Measurements from ENCODE around the gene LHX2.

Gene LHX2

DNA sequence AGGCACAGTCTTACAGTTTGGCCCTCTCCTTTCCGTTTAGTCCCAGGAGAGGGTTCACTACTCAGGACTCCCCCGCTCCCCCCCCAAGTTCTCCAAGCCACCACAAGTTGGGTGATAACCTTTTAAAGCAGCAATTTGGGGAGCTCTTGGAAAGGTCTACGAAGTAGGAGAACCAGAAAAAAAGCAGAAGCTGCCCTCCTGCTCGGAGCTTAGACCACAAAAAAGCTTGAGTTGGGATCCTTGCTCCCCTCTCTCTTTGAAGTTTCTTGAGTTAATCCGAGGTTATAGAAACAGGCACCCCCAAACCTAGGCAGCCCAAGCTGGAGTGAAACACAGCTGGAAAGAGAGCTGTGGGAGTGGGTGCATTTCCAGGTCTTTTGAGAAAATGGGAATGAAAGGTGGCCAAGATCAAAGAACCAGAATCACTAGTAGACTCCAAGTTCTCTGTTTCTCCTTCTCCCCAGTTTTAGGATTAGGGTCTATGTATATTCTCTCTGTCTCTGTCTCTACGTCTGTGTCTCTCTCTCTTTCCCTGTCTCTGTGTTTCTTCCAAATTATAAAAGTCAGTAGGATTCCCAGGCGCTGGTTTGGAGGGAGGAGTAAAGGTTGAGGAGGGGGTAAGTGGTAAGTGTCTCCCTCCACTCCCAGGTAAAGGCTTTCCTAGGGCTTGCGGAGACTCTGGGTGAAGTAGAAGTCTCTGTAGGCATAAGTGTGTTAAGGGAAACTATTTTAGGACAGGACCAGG is 2.8 kb downstream of the LHX2 start:
- CTCF ChIA-PET = interaction anchor here (0.9 kb wide), 1 partner anchor 310 kb away, joined by 3 read pairs; no protein-coding TSS in a partner anchor
- peaks cover 97% of the 10 kb centered on the region for H3K27me3 Mint-ChIP-seq

DNA sequence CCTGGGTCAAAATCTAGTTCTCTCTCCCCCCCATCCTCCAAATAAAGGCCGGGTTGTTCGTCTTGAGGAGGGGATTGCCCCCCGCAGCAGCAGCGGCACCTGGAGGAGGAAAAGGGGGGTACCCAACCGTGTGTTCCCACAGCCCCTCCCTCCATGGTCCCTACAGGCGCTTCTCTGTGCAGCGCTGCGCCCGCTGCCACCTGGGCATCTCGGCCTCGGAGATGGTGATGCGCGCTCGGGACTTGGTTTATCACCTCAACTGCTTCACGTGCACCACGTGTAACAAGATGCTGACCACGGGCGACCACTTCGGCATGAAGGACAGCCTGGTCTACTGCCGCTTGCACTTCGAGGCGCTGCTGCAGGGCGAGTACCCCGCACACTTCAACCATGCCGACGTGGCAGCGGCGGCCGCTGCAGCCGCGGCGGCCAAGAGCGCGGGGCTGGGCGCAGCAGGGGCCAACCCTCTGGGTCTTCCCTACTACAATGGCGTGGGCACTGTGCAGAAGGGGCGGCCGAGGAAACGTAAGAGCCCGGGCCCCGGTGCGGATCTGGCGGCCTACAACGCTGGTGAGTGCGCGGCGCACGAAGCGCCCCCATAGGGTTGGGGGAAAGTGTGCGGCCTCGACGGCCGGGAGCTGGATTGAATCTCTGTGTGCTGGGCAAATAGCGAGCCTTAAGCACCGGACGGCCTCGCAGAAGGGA is 3.5 kb downstream of the LHX2 start:
- CTCF ChIA-PET = no interaction called here
- H3K36me3 Mint-ChIP-seq = peaks cover 10% of the 10 kb centered on the region
- H3K27me3 Mint-ChIP-seq = peaks cover 97% of the 10 kb centered on the region
- peaks cover 2% of the 10 kb centered on the region for H3K9me3 Mint-ChIP-seq
- no peak overlapping the region for H3K4me3 Mint-ChIP-seq
- H3K27ac Mint-ChIP-seq = peak overlapping the region; percentile 67
- no peak for DNase-seq
- H3K4me1 Mint-ChIP-seq = peaks cover 19% of the 10 kb centered on the region

More for the DNA sequence above, 2.8 kb downstream of the LHX2 start:
- H3K36me3 Mint-ChIP-seq = peaks cover 11% of the 10 kb centered on the region
- H3K9me3 Mint-ChIP-seq = peaks cover 2% of the 10 kb centered on the region
- peak overlapping the region; percentile 50 for H3K27ac Mint-ChIP-seq
- H3K4me1 Mint-ChIP-seq = peaks cover 25% of the 10 kb centered on the region
- H3K4me3 Mint-ChIP-seq = no peak overlapping the region
- DNase-seq = no peak

DNA sequence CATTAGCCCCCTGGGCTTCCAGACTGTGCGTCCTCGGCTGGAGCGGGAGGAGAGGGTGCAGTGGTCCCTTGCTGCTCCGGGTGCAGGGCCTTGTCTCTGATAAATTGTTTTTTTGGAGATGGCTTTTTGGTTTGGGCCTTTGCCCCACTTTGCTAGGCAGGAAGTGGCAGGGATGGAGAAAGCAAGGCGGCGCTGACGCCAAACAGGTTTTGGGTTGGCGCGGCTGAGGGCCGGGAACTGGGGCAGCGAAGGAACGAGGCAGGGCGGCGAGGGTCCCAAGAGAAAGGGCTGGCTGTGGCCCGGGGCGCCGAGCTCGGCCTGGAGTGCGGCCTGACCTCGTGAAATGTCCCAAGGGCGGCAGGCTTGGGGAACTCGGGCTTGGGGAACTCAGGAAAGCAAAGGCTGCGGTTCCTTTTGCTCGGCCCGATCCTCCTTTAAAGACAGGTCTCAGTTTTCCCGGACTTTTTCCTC is 4.1 kb downstream of the LHX2 start:
- Mint-ChIP-seq H3K36me3 (peaks cover 10% of the 10 kb centered on the region), H3K27me3 (peaks cover 97% of the 10 kb centered on the region), H3K27ac (peak overlapping the region; percentile 67), H3K4me1 (peaks cover 16% of the 10 kb centered on the region), H3K4me3 (peak overlapping the region; percentile 21), H3K9me3 (no peaks in the 10 kb centered on the region)
- CTCF ChIA-PET = no interaction called here
- no peak for DNase-seq

DNA sequence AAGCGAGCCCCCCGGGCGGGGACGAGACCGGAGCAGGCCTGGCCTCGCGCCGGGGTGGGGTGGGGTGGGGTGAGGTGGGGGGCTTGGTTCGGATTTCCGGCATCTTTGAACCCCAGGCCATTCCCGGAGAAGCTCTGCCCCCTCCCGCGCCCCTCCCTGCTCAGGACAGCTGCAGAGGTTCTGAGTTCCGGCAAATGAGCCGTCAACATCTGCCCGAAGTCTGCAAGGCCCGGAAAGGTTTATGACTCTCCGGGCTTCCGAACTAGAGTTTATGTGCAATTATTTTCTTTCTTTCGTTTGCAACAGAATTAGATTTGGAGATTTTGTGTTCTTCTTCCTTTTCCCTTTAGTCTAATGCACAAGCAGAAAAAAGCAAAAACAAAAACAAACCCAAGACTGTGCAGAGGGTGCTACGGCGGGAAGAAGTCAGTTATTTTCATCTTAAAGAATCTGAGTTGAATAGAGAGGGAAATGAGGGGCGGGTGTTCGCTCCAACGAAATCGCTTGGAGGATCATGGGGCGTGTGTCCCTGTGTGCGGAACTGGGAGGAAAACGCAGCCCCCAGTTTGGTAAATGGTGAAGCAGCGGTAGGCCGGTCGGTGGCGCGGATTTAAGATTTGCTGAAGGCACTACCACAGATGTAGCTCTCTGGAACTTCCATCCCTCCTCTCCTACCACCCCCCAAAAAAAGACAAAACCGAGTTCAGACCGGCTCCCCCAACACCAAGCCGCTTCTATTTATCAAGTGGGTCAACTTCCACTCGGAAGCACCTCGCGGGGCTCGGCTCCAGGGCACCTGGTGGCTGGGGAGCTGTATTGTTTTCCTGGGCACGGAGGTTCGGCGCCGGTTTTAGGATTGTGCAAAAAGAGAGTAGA is 4.8 kb downstream of the LHX2 start:
- no peak for DNase-seq
- peaks cover 11% of the 10 kb centered on the region for H3K36me3 Mint-ChIP-seq
- peaks cover 97% of the 10 kb centered on the region for H3K27me3 Mint-ChIP-seq
- H3K27ac Mint-ChIP-seq = peak overlapping the region; percentile 85
- no peaks in the 10 kb centered on the region for H3K9me3 Mint-ChIP-seq
- CTCF ChIA-PET = no interaction called here
- H3K4me1 Mint-ChIP-seq = peaks cover 19% of the 10 kb centered on the region
- peak overlapping the region; percentile 33 for H3K4me3 Mint-ChIP-seq

DNA sequence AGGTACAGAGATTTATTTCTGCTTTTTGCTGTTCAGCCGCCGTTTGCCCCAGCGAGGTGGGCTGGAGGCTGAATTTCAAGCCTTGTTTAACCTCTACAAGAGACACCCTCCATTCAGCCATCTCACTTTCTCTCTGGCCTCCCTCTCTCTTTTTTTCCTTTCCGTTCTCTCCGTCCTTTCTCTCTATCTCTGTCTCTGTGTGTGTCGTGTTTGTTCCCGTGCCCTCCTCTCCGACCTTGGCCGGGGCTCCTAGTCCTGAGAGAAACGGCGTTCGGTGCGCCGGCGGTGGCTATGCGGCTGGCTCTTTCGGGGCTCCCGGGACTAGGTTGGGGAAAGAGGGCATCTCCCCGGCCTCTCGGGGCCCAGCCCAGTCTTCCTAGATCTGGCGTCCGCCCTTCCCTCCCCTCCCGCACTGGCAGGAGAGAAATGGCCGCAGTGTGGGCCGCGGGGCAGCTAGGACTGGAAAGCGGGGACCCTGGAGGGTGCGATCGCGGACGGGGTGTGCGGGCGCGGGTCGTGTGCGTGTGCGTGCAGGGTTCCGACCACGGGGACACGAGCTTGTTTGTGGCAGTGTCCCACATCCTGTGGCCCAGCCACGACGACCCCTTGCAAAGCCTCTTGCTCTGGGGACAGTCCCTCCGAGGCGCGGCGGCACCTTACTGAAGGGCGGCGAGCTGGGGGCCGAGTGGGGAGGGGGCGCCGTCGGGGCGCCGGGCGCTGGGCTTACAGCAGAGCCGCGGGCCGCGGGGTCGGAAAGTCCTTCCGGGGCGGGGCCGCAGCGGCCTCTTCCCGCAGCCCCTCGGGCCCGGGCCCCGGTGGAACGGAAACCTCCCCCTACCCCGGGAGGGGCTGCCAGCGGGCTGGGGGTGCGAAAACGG is 5.7 kb downstream of the LHX2 start:
- H3K27me3 Mint-ChIP-seq = peaks cover 97% of the 10 kb centered on the region
- H3K27ac Mint-ChIP-seq = peak overlapping the region; percentile 85
- H3K4me3 Mint-ChIP-seq = peak overlapping the region; percentile 33
- peaks cover 20% of the 10 kb centered on the region for H3K4me1 Mint-ChIP-seq
- DNase-seq = no peak
- no peaks in the 10 kb centered on the region for H3K9me3 Mint-ChIP-seq
- CTCF ChIA-PET = no interaction called here
- H3K36me3 Mint-ChIP-seq = peaks cover 11% of the 10 kb centered on the region

DNA sequence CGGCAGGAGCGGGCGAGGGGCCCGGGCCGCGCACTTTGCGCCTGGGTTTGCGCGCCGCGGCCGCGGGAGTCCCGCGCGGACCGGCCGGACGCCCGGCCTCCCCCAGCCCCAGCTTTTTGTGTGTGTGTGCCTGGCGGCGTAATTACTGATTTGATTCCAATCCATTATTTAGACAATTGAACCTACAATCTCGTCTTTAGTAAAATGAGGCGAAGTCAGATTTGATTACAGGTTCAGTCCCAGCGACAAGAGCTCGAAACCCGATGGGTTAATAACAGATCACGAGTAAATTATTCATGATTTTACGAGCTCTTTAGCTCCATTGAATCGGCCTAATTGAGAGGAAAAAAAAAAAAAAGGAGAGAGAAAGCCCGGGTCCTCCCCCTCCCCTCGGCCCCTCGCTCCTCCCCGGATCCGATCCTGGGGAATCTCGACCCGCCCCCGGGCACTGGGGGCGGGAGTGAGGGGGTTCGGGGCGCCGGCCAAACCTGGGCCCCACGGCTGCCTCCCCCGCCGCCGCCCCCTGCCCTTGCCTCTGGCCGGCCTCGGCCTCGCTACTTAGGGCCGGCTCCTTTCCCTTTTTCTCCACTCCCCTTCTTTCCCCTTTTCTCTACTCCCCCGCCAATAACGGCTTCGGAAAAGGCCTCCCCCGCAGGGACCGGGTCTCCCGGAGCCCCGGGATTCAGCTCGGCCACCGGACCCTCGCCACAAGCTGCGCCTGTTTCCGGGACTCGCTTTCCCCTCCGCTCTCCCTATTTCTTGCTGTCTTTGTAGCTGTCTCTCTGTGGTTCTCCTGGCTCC is 6.6 kb downstream of the LHX2 start:
- no peak for DNase-seq
- CTCF ChIA-PET = no interaction called here
- Mint-ChIP-seq H3K27me3 (peaks cover 97% of the 10 kb centered on the region), H3K9me3 (no peaks in the 10 kb centered on the region), H3K4me3 (no peak overlapping the region), H3K36me3 (peaks cover 11% of the 10 kb centered on the region), H3K4me1 (peaks cover 20% of the 10 kb centered on the region), H3K27ac (peak overlapping the region; percentile 65)

DNA sequence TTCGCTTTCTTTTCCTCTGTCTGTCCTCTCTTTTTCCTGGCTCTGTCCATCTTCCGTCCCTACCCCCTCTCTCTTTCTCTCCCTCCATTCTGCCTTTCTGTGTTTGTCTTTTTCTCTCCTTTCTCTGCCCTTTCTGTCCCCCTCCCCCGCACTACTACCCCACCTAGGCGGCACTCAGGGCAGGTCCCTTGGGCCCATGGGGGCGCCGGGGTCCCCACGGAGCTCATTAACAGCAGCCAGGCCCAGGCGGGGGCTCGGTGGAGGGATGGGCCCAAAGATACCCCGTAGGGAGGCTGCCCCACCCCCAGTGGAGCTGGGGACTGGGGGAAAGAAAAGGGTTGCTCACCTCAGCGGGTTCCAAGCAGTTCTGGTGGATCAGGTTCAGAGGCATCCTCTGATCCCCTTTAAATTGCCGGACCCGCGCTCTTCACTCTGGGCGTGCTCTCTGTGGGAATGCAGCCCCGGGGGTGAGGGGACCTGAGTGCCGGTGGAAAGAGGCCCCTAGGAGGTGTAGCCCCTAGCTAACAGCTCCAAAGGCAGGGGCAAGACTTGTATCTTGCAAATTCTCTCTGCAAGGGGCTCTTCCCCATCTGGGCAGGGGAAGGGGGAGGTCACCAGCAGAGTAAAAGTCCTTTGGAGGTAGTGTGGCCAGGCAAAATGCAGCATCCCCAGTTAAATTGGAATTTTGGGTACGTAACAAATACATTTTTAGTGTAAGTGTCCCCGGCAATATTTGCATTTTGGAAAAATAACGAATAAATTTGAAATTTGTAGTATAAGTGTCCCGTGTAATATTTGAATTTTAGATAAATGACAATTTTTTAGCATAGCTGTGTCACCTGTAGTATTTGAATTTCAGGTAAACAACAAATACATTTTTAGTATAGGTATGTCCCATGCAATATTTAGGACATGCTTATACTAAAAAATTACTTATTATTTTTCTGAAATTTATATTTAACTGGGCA is 7.4 kb downstream of the LHX2 start:
- peaks cover 97% of the 10 kb centered on the region for H3K27me3 Mint-ChIP-seq
- H3K9me3 Mint-ChIP-seq = no peaks in the 10 kb centered on the region
- no peak overlapping the region for H3K4me3 Mint-ChIP-seq
- CTCF ChIA-PET = interaction anchor here (1.2 kb wide), 1 partner anchor 22 kb away, joined by 4 read pairs; no protein-coding TSS in a partner anchor
- peaks cover 20% of the 10 kb centered on the region for H3K4me1 Mint-ChIP-seq
- peaks cover 11% of the 10 kb centered on the region for H3K36me3 Mint-ChIP-seq
- H3K27ac Mint-ChIP-seq = peak overlapping the region; percentile 65
- no peak for DNase-seq

DNA sequence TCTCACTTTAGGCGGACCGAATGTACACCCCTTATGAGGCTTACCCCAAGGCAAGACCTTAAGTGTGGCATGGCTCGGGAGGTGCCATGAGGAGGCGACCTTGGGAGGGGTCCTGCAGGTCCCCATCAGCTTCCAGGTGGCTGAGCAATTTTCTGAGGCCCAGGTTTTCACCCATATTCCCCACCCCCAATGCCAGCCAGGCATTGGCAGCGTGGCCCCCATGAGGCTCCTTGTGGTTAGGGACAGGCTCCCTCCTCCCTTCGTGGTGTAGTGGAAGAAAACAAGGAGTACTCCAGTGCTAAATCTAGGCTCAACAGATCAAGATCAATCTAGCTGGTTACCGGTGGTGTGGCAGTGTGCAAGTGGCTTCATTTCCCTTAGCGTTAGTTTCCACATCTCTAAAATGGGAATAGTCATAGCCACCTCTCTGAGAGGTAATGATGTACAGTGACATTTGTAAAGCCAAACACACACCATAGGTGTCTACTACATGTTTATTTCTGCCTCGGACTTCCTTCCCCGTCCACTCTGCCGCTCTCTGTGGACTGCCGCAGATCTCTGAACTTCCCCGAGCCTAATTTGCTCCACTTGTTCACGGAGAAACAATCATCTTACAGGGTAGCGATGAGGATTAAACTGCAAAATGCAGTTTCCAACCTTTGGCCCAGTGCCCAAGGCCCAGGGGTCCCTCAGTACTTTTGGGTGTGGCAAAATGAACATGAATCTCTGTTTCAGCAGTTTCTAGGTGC is 8.4 kb downstream of the LHX2 start:
- DNase-seq = no peak
- Mint-ChIP-seq H3K36me3 (peaks cover 11% of the 10 kb centered on the region), H3K9me3 (no peaks in the 10 kb centered on the region), H3K4me3 (no peak overlapping the region), H3K27me3 (peaks cover 97% of the 10 kb centered on the region), H3K4me1 (peaks cover 18% of the 10 kb centered on the region), H3K27ac (no peak overlapping the region)
- CTCF ChIA-PET = interaction anchor here (1.2 kb wide), 1 partner anchor 21 kb away, joined by 4 read pairs; no protein-coding TSS in a partner anchor

DNA sequence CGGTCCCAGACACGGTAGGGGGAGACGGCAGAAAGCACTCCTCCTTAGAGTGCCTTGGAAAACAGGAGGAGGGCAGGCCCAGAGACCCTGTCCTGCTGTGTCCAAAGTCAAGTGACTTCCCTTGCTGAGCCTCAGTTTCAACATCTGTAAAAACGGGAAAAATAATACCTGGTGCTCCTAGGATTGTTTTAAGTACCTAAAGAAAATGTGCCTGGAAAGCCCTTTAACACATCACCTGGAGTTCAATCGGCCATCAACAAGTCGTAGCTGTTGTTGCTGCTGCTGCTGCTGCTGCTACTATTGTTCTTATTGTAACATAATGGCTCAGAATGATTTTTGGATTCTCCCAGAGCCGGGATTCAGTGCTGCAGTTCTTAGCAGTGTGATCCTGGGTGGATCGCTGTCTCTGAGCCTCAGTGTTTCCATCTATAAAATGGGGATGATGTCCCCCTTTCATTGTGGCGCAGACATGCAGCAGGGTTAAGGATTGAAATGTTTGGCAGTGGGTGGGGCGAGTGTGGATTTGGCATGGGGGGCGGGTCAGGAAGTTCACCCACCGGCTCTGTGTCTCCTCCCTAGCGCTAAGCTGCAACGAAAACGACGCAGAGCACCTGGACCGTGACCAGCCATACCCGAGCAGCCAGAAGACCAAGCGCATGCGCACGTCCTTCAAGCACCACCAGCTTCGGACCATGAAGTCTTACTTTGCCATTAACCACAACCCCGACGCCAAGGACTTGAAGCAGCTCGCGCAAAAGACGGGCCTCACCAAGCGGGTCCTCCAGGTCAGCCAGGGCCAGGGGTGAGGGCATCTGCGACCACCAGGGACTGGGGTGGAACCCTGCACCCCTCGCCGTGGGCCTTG is 9.2 kb downstream of the LHX2 start:
- CTCF ChIA-PET = interaction anchor here (2.8 kb wide), 1 partner anchor 20 kb away, joined by 8 read pairs; no protein-coding TSS in a partner anchor
- no peak overlapping the region for H3K4me3 Mint-ChIP-seq
- DNase-seq = no peak
- peaks cover 11% of the 10 kb centered on the region for H3K36me3 Mint-ChIP-seq
- peak overlapping the region; percentile 2 for H3K27ac Mint-ChIP-seq
- H3K4me1 Mint-ChIP-seq = peaks cover 18% of the 10 kb centered on the region
- H3K9me3 Mint-ChIP-seq = no peaks in the 10 kb centered on the region
- peaks cover 97% of the 10 kb centered on the region for H3K27me3 Mint-ChIP-seq

DNA sequence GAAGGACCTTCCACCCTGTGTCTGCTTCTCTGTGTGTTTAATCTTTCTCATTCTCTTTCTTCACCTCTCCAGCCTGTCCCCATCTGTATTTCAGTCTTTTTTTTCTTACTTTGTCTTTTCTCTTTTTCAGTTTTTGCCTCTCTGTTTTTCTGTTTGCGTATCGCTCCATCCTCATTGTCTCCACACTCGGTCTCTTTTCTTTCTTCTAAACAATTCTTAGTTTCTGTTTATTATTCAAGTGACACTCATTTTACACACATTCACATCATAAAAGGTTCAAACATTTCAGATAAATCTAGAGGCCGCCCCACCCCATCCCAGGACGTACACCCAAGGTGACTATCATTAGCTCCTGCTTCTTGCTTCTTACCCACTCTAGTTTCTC is 9.8 kb downstream of the LHX2 start:
- CTCF ChIA-PET = interaction anchor here (2.8 kb wide), 1 partner anchor 20 kb away, joined by 8 read pairs; no protein-coding TSS in a partner anchor
- H3K4me1 Mint-ChIP-seq = peaks cover 16% of the 10 kb centered on the region
- H3K36me3 Mint-ChIP-seq = peaks cover 10% of the 10 kb centered on the region
- H3K27me3 Mint-ChIP-seq = peaks cover 97% of the 10 kb centered on the region
- no peaks in the 10 kb centered on the region for H3K9me3 Mint-ChIP-seq
- DNase-seq = no peak
- H3K4me3 Mint-ChIP-seq = no peak overlapping the region
- H3K27ac Mint-ChIP-seq = peak overlapping the region; percentile 2

All from activated naive CD4-positive, alpha-beta T cell treated with anti-CD3 and anti-CD28 coated beads, Interleukin-2, amount 10 ng/mL, durations not matched to agents 7 days and 5 days (primary cell).